Activated CD4-positive, alpha-beta T cell treated with anti-CD3 and anti-CD28 coated beads for 36 hours (primary cell): ENCODE measurements around the gene RPS3. TPM values are rescaled to one million over a fixed set of nuclear protein-coding genes. Genes with fewer than 3 reads are reported as not detected.

Source experiments
- ATAC-seq: fragments of 200-7000 bp; cut with Tn5 transposase; one replicate; pipeline ENCODE4 v1.10.0; 2021; ENCODE audit warnings: mild to moderate bottlenecking, moderate library complexity
- CTCF ChIA-PET: fragments of 350-600 bp; sonication (Branson Sonifier 250); formaldehyde crosslinking; loops from one replicate; lab custom pipeline; 2021; ENCODE audit warnings: antibody characterized with exemption; lab: Charles Lee
- POLR2A ChIA-PET: fragments of 350-600 bp; sonication (Branson Sonifier 250); formaldehyde crosslinking; loops from one replicate; lab custom pipeline; 2021; ENCODE audit warnings: antibody characterized with exemption, inconsistent platforms; lab: Charles Lee
- DNase-seq: peaks from one replicate; pipeline ENCODE4 v3.0.0-alpha.2; 2020
- H3K27ac Mint-ChIP-seq: one replicate; pipeline ENCODE4 v1.8.0; 2021; ENCODE audit warnings: mixed read lengths
- H3K27me3 Mint-ChIP-seq: one replicate; pipeline ENCODE4 v1.8.0; 2021; ENCODE audit warnings: mixed read lengths
- H3K36me3 Mint-ChIP-seq: one replicate; pipeline ENCODE4 v1.8.0; 2021; ENCODE audit warnings: low read depth, mixed read lengths
- H3K4me1 Mint-ChIP-seq: one replicate; pipeline ENCODE4 v1.8.0; 2021; ENCODE audit warnings: mixed read lengths
- H3K4me3 Mint-ChIP-seq: one replicate; pipeline ENCODE4 v1.8.0; 2021; ENCODE audit warnings: mild to moderate bottlenecking, moderate library complexity, mixed read lengths
- H3K9me3 Mint-ChIP-seq: one replicate; pipeline ENCODE4 v1.8.0; 2021; ENCODE audit warnings: low read depth, mixed read lengths
- intact Hi-C, 2 experiments: fragments of 100-400 bp; cut with DNase I in 1 of 2; cut with micrococcal nuclease in 1 of 2; formaldehyde crosslinking; loops; one replicate each; pipeline versions ENCODE4 v1.14.2 to v1.15.1; 2022 to 2024; cut with DNase I, micrococcal nuclease
- total RNA-seq, 2 experiments: library from RNA; stranded (reverse); gene quantifications; one replicate each; pipeline ENCODE4 v1.2.3, GENCODE V29; 2021

RPS3 gene
- total RNA-seq, 2 experiments from 2014 or later = 4,536 to 4,569 TPM

DNA sequence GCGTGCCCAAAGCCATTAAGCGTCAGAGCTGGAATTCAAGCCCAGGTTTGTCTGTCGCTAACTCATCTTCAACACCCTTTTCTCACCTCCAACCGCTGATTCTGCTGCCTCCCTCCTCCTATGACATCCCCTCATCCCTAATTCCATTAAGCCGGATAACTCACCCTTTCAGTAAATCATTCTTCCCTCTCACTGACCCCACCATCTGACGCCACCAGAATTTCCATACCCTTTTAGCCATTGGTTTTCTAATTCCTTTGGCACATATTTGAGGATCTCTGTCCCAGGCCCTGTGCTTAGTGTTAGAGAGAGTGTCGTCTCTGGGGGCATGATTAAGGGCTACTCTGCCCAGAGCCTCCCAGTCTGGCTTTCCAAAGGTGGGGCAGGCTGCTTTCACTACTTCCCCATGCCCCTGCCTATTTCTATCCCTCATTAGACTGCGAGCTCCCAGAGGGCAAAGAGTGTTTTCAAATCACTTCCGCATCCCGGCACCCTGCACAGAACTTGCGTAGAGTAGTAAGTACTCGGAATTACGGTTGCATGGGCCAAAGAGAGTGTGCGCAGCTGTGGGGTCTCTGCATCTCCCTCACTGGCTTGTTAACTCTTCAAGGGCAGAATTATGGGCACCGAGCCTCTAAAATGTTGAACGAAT lies 29.8 kb downstream of the RPS3 start:
- Mint-ChIP-seq H3K9me3 (peaks cover 8% of the 10 kb centered on the region), H3K27me3 (peaks cover 48% of the 10 kb centered on the region), H3K4me3 (peak overlapping the region; percentile 55), H3K4me1 (peaks cover 16% of the 10 kb centered on the region), H3K27ac (peak overlapping the region; percentile 69), H3K36me3 (peaks cover 10% of the 10 kb centered on the region)
- ChIA-PET POLR2A (interaction anchor here (1.1 to 1.6 kb wide), 2 partner anchors 27 to 29 kb away, joined by 4 to 5 read pairs; partner anchors contain the start of gene RPS3), CTCF (interaction anchor here (0.5 to 1.5 kb wide), 3 partner anchors 21 to 288 kb away, joined by 3 to 7 read pairs (median 3); no protein-coding TSS in a partner anchor)
- DNase-seq (no peak), ATAC-seq (no peak)
- intact Hi-C loops = loop anchor here in 1 of 2 experiments (1.0 kb wide), 1 partner anchor 30 kb away; the partner anchor contains the start of gene RPS3

DNA sequence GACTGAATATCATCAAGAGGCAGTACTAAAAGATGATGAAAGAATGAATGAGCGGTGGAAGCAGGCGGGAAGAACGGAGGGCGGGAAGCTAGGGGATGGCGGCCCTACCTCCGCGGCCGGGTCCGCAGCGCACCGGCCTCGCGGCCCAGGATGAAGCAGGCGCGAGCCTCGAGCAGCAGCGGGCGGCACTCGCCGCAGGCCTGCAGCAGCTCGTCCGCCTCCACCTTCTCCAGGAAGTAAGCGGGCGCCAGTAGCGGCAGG lies 30.3 kb downstream of the RPS3 start:
- peak overlapping the region; percentile 55 for H3K4me3 Mint-ChIP-seq
- peaks cover 8% of the 10 kb centered on the region for H3K9me3 Mint-ChIP-seq
- ChIA-PET CTCF (interaction anchor here (0.5 to 1.1 kb wide), 3 partner anchors 42 to 289 kb away, joined by 3 to 4 read pairs (median 3); no protein-coding TSS in a partner anchor), POLR2A (interaction anchor here (0.7 to 1.6 kb wide), 3 partner anchors 27 to 46 kb away, joined by 3 to 5 read pairs (median 4); partner anchors contain the start of gene RPS3)
- DNase-seq (no peak), ATAC-seq (no peak)
- H3K27me3 Mint-ChIP-seq = peaks cover 49% of the 10 kb centered on the region
- H3K36me3 Mint-ChIP-seq = peaks cover 10% of the 10 kb centered on the region
- H3K4me1 Mint-ChIP-seq = peaks cover 16% of the 10 kb centered on the region
- peak overlapping the region; percentile 69 for H3K27ac Mint-ChIP-seq
- intact Hi-C loops = loop anchor here in 1 of 2 experiments (1.0 kb wide), 1 partner anchor 30 kb away; the partner anchor contains the start of gene RPS3

DNA sequence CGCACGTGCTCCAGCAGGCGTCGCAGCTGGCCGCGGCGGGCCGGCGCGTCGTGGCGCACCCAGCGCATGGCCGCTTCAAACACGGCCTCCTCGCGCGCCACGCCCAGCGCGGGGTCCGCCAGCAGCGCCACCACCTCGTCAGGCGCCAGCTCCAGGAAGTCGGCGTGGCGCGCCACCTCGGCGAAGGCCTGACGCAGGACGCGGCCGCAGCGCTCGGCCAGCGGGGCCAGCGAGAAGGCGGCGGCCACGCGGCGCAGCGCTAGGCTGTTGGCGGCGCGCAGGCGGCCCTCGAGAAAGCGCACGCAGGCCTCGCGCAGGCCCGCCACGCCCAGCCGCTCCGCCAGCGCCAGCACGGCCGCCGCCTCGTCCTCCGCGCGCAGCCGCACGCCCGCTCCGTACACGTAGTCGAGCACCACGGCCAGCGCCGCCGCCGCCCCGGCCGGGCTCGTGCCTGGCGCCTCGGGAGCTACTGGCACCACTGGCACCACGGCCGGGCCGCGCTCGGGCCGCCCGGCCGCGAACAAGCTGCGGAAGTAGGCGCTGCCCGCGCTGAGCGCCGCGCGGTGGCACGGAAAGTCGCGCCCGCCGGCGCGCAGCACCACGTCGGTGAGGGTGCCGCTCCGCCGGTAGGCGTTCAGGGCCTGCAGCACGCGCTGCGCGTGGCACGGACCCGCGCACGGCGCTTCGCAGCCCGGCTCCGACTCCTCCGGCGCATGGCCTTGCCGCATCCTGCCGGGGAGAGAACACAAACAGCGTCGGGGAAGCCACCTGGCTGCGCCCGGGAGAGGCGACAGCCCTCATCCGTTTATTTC lies 30.8 kb downstream of the RPS3 start:
- Mint-ChIP-seq H3K4me1 (peaks cover 16% of the 10 kb centered on the region), H3K36me3 (peaks cover 10% of the 10 kb centered on the region), H3K27me3 (peaks cover 49% of the 10 kb centered on the region), H3K4me3 (peak overlapping the region; percentile 60), H3K9me3 (peaks cover 8% of the 10 kb centered on the region), H3K27ac (no peak overlapping the region)
- intact Hi-C loops = loop anchor here in 1 of 2 experiments (1.0 kb wide), 3 partner anchors 31 to 189 kb away; partner anchors contain the start of genes GDPD5 and RPS3
- ATAC-seq (peak; percentile 65), DNase-seq (peak; percentile 77)
- POLR2A ChIA-PET = interaction anchor here (0.6 to 1.6 kb wide), 4 partner anchors 28 to 107 kb away, joined by 3 to 5 read pairs (median 4); partner anchors contain the start of gene RPS3
- CTCF ChIA-PET = interaction anchor here (1.0 to 1.1 kb wide), 3 partner anchors 43 to 188 kb away, joined by 3 to 4 read pairs (median 3); no protein-coding TSS in a partner anchor

DNA sequence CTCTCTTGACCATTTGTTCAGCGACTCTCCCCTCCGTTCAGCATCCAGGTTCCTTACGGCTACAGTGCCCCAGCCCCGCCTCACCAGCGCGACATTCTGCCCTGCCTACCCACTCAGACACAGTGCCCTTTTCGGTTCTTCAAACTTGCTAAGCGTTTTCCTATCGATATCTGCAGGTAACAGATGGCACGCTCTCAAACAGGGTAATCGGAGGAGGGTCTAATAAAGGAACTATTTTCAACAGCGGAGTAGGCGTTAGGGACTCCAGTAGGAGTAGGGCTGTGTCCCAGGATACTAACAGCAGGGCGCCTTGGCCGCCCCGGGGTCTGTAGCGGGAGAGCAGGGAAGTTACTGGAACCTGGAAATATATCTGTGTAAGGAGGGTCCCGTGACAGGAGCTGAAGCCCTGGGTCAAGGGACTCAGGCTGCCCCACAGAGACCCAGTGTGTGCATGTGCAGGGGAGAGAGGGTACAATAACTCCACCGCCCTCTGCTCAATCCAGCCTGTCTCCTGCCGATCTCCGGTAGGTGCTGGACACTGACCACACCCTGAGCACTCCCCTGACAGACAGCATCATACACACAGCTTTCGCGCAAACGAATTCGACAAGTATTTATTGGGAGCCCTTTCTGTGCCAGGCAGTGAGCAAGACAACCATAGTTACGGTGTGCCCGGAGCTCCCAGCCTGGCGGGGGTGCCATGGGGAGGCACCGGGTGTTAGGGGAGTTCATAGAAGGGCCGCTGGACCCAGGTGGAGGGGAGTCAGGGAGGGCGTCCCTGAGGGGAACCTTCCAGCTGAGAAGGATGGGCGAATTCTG lies 31.6 kb downstream of the RPS3 start:
- no peak overlapping the region for H3K27ac Mint-ChIP-seq
- H3K27me3 Mint-ChIP-seq = peaks cover 49% of the 10 kb centered on the region

DNA sequence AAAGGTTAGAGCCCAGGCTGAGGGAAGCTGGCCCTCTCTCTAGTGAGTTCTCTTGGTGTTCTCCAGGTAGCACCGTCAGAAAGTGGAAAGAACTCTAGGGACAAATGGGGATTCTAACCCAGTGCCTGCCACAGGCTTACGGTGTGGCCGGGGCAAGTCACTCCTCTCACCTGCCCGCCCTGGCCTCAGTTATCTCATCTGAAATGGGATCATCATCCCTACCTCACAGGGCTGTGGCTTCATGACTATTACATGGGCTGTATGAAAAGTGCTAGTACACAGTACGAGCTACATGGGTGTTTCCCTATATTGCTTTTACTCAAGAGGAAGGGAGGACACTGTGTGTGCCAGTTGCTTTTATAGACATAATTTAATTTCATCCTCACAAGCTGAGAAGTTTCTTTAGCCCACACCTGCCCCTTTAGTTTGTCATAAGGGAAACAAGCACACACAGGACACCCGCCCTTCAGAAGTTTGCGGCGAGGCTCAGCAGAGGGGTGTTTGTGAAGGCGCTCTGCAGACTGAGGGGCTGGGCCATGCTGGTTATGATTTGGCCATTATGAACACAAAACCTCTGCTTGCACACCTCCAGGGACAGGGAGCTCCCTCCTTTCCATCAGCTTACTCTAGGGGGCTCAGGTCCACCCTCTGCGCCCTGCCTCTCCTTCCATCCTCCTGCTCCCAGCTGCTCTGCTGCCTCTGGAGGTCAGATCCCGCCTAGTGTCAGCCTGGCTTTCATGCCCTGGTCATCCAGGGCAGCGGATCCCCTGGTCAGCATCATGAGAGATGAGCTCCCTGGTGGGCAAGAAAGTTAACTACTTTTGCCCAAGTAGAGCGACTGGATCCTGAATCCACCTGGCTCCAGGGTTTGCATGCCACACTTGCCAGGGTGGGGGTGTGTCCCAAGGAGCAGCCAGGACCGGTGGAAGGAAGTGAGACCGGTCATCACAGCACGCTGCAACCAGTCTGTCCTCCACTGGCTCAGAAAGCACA lies 32.5 kb downstream of the RPS3 start:
- H3K4me1 Mint-ChIP-seq = peaks cover 16% of the 10 kb centered on the region
- POLR2A ChIA-PET = interaction anchor here (0.6 to 1.1 kb wide), 3 partner anchors 19 to 32 kb away, joined by 3 to 6 read pairs (median 3); no protein-coding TSS in a partner anchor
- CTCF ChIA-PET = interaction anchor here (0.6 to 1.0 kb wide), 3 partner anchors 13 to 122 kb away, joined by 3 to 5 read pairs (median 3); no protein-coding TSS in a partner anchor
- H3K27me3 Mint-ChIP-seq = peaks cover 49% of the 10 kb centered on the region
- no peak for DNase-seq
- H3K36me3 Mint-ChIP-seq = peaks cover 10% of the 10 kb centered on the region
- peaks cover 8% of the 10 kb centered on the region for H3K9me3 Mint-ChIP-seq
- no peak overlapping the region for H3K4me3 Mint-ChIP-seq
- intact Hi-C loops = no loop called here
- no peak for ATAC-seq
- H3K27ac Mint-ChIP-seq = no peak overlapping the region

More for the DNA sequence above, 31.6 kb downstream of the RPS3 start:
- intact Hi-C loops = loop anchor here in 1 of 2 experiments (1.0 kb wide), 2 partner anchors 94 to 190 kb away; partner anchors contain the start of gene GDPD5
- Mint-ChIP-seq H3K4me3 (peak overlapping the region; percentile 60), H3K36me3 (peaks cover 10% of the 10 kb centered on the region), H3K9me3 (peaks cover 8% of the 10 kb centered on the region), H3K4me1 (peaks cover 16% of the 10 kb centered on the region)
- no peak for DNase-seq
- CTCF ChIA-PET = interaction anchor here (0.9 to 1.1 kb wide), 4 partner anchors 14 to 189 kb away, joined by 3 to 4 read pairs (median 3); no protein-coding TSS in a partner anchor
- POLR2A ChIA-PET = interaction anchor here (0.6 to 1.6 kb wide), 3 partner anchors 30 to 106 kb away, joined by 3 to 5 read pairs (median 3); partner anchors contain the start of gene RPS3
- no peak for ATAC-seq

DNA sequence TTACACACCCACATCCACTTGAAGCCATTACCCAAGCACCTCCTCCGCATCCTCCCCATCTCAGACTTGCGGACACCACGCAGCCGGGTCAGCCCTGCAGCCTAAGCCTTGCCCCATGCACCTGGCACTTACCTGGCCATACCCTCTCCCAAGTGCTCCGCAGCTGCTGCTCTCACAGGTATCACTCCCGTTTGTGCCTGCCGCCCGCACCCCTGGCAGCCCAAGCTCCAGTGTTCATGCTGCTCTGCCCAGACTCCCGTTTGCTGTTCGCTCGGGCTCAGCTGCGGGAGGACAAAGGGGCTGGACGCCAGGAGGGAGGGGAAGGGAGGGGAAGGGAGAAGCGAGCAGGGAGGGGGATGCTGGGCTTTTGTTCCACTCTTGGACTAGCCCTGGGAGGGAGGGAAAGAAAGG lies 33.6 kb downstream of the RPS3 start, which contains the start of gene KLHL35:
KLHL35 (minus strand) TSS at position 293 of the 411 bp plus-strand sequence. CDS start 2,574 bp downstream, outside the sequence.
- Mint-ChIP-seq H3K27me3 (peaks cover 48% of the 10 kb centered on the region), H3K4me3 (no peak within 1 kb of the TSS), H3K4me1 (peaks cover 16% of the 10 kb centered on the region), H3K27ac (no peak within 1 kb of the TSS), H3K36me3 (peaks cover 10% of the 10 kb centered on the region), H3K9me3 (peaks cover 8% of the 10 kb centered on the region)
- DNase-seq (no peak), ATAC-seq (no peak)
- intact Hi-C loops = no loop called here
- CTCF ChIA-PET = interaction anchor here (0.6 to 2.0 kb wide), 3 partner anchors 20 to 1240 kb away, joined by 3 to 5 read pairs (median 4); no protein-coding TSS in a partner anchor
- POLR2A ChIA-PET = no interaction called here

DNA sequence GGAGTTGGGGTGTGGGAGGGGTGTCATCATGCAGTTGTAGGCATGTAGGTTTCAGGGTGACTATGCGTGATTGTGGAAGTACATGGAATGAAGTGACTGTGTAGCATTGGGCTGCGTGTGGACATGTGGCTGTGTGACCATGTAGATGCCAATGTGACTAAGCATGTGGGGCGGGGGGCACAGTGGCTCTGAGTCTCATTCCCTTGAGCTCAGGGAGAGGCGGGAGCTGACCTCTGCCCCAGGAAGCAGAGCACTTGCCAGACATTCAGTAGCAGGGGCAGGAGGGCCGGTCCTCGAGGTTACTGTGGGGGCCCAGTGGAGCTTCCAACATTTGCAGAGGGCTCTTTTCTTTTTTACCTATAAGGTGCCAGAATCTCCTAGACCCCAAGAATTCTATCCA lies 34.1 kb downstream of the RPS3 start:
- Mint-ChIP-seq H3K4me3 (no peak overlapping the region), H3K4me1 (peaks cover 13% of the 10 kb centered on the region), H3K27ac (no peak overlapping the region), H3K36me3 (peaks cover 8% of the 10 kb centered on the region), H3K9me3 (peaks cover 8% of the 10 kb centered on the region), H3K27me3 (peaks cover 42% of the 10 kb centered on the region)
- ATAC-seq (no peak), DNase-seq (no peak)
- ChIA-PET CTCF (interaction anchor here (0.5 to 2.0 kb wide), 7 partner anchors 20 to 892 kb away, joined by 3 to 8 read pairs (median 4); no protein-coding TSS in a partner anchor), POLR2A (no interaction called here)
- intact Hi-C loops = no loop called here

DNA sequence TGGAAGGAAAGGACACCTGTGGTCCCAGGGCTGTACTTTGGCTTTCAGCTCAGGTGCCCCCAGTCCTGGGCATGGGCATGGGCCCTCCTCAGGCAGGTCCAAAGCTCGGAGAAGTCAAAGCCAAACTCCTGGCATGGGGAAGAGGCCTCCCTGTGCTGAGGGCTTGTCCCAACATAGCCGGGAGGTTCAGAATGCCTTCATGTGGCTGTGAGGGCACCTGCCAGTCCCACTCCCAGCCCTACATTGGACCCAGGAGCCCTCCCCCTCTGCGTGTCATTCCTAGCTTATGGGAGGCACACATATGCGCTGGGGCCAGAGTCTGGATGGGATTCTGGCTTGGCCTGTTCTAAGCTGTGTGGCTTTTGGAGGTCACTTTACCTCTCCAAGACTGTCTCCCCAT lies 34.7 kb downstream of the RPS3 start:
- no peak for ATAC-seq
- no peak for DNase-seq
- Mint-ChIP-seq H3K27me3 (peaks cover 36% of the 10 kb centered on the region), H3K4me1 (peaks cover 8% of the 10 kb centered on the region), H3K36me3 (peaks cover 5% of the 10 kb centered on the region), H3K4me3 (no peak overlapping the region), H3K27ac (no peak overlapping the region), H3K9me3 (peaks cover 5% of the 10 kb centered on the region)
- intact Hi-C loops = no loop called here
- ChIA-PET CTCF (interaction anchor here (0.5 to 2.0 kb wide), 6 partner anchors 19 to 892 kb away, joined by 3 to 8 read pairs (median 4); no protein-coding TSS in a partner anchor), POLR2A (no interaction called here)

DNA sequence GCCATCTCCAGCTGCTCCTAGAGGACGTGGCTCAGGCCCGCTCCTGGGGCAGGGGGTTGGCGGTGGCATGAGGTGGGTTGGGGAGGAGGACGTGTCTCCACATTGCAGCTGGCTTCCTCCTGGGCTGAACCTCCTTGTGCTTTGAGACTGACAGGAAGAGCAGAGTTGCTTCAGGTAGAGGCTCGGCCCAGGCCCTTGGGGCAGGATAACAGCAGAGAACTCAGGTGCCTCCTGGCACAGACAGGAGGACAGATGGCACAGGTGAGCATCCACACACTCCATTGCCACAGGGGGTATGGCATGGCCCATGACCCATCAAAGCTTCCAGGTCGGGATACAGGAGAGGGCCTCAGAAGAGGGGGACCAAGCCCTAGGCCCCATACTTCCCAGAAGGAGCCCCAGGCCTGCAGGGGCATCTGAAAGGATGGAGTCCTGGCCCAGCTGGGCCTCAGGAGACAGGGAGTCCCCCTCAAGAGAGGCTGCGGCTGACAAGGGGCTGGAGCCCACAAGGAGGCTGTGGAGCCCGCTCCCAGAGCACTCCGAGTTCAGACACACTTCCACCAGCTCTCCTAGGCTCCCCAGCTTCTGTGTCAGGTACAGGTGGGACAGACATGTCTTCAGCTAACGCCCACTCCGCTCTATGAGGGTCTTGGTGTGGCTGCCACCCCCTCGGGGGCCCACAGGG lies 35.7 kb downstream of the RPS3 start:
- DNase-seq = no peak
- Mint-ChIP-seq H3K36me3 (no peaks in the 10 kb centered on the region), H3K9me3 (no peaks in the 10 kb centered on the region), H3K27ac (no peak overlapping the region), H3K4me3 (no peak overlapping the region), H3K4me1 (peaks cover 4% of the 10 kb centered on the region), H3K27me3 (peaks cover 32% of the 10 kb centered on the region)
- ChIA-PET POLR2A (no interaction called here), CTCF (interaction anchor here (0.6 to 2.0 kb wide), 3 partner anchors 18 to 98 kb away, joined by 3 to 8 read pairs (median 5); no protein-coding TSS in a partner anchor)
- ATAC-seq = no peak
- intact Hi-C loops = no loop called here
